D721Med (cell line): ENCODE measurements around the gene STAB1.
A peak's percentile ranks its signal among the peaks of the same experiment; 100 is the strongest.

Experiments
- DNase-seq: peaks from one replicate; pipeline ENCODE4 v3.0.0; 2011; ENCODE audit warnings: low spot score; ENCODE audit not compliant: insufficient read length
- FAIRE-seq: peaks from 2 replicates; lab custom pipeline; 2011; peaks lifted over from hg19 to GRCh38; lab: Jason Lieb, UNC
- CTCF ChIP-seq: IDR thresholded peaks from 2 replicates; pipeline ENCODE4 v1.5.1; 2012; ENCODE audit warnings: mild to moderate bottlenecking, control low read depth; ENCODE audit not compliant: insufficient read depth; ENCODE audit errors: missing control alignments

The STAB1 gene

GRCh38 chr3:52468336-52468735, 26.8 kb upstream of the STAB1 start:
- DNase-seq (no peak), FAIRE-seq (peak; percentile 94)
- TF ChIP-seq CTCF: no peak

GRCh38 chr3:52469001-52469400, 26.1 kb upstream of the STAB1 start:
- TF ChIP-seq CTCF: no peak
- DNase-seq (no peak), FAIRE-seq (peak; percentile 85)

- DNase-seq: no peak
- no peak for TF ChIP-seq CTCF
- FAIRE-seq: no peak
Observed at GRCh38 chr3:52470920-52471319, 24.2 kb upstream of the STAB1 start.

- peak; percentile 40 for TF ChIP-seq CTCF
- DNase-seq (no peak), FAIRE-seq (no peak)
Observed at GRCh38 chr3:52471371-52472238, 23.5 kb upstream of the STAB1 start.

- FAIRE-seq: no peak
- DNase-seq: no peak
- no peak for TF ChIP-seq CTCF
Observed at GRCh38 chr3:52472239-52473000, 22.7 kb upstream of the STAB1 start.

- no peak for TF ChIP-seq CTCF
- FAIRE-seq (no peak), DNase-seq (no peak)
Observed at GRCh38 chr3:52473026-52473425, 22.1 kb upstream of the STAB1 start.
